Nephron progenitor cell (in vitro differentiated cells): ENCODE measurements around the gene CCDC152.

Source experiments
- DNase-seq: peaks from one replicate; pipeline ENCODE4 v3.0.0; 2021
- H3K27ac Mint-ChIP-seq: 2 replicates; pipeline ENCODE4 v1.8.0; 2021; ENCODE audit warnings: mild to moderate bottlenecking, moderate library complexity, mixed read lengths
- H3K27me3 Mint-ChIP-seq: 2 replicates; pipeline ENCODE4 v1.8.0; 2021; ENCODE audit warnings: mild to moderate bottlenecking, low read depth, mixed read lengths; ENCODE audit not compliant: poor library complexity
- H3K36me3 Mint-ChIP-seq: 2 replicates; pipeline ENCODE4 v1.8.0; 2021; ENCODE audit warnings: low read depth, mixed read lengths
- H3K4me1 Mint-ChIP-seq: 2 replicates; pipeline ENCODE4 v1.8.0; 2021; ENCODE audit warnings: mixed read lengths
- H3K4me3 Mint-ChIP-seq: 2 replicates; pipeline ENCODE4 v1.8.0; 2021; ENCODE audit warnings: mild to moderate bottlenecking, moderate library complexity, mixed read lengths
- H3K9me3 Mint-ChIP-seq: 2 replicates; pipeline ENCODE4 v1.8.0; 2021; ENCODE audit warnings: mild to moderate bottlenecking, moderate library complexity, mixed read lengths
- TF ChIP-seq, protein P1 (sequence below): fragments of 200-600 bp; sonication (generic); IDR thresholded peaks from 2 replicates; pipeline ENCODE4 v1.5.0; 2021; ENCODE audit warnings: antibody characterized with exemption

The CCDC152 gene

DNA sequence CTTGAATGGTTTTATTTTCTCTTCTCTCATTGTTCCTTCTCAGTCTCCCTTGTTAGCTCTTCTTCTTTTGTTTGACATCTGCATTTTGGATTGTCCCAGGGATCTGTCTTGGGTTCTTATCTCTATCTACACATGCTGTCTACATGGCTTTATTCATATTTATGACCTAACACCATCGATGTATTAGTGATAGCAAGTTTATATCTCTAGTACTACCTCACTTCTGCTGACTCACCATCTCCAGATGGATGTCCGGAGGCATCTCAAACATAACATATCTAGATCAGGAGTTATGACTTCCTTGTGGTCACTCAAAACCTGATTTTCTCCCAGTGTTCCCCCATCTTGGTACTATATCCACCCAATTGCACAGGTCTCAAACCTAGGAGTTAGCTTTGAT is 74.3 kb downstream of the CCDC152 start:
- H3K36me3 Mint-ChIP-seq: no peaks in the 10 kb centered on the region
- H3K27me3 Mint-ChIP-seq: peaks cover 7% of the 10 kb centered on the region
- TF ChIP-seq, protein P1, sequence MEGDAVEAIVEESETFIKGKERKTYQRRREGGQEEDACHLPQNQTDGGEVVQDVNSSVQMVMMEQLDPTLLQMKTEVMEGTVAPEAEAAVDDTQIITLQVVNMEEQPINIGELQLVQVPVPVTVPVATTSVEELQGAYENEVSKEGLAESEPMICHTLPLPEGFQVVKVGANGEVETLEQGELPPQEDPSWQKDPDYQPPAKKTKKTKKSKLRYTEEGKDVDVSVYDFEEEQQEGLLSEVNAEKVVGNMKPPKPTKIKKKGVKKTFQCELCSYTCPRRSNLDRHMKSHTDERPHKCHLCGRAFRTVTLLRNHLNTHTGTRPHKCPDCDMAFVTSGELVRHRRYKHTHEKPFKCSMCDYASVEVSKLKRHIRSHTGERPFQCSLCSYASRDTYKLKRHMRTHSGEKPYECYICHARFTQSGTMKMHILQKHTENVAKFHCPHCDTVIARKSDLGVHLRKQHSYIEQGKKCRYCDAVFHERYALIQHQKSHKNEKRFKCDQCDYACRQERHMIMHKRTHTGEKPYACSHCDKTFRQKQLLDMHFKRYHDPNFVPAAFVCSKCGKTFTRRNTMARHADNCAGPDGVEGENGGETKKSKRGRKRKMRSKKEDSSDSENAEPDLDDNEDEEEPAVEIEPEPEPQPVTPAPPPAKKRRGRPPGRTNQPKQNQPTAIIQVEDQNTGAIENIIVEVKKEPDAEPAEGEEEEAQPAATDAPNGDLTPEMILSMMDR: no peak
- H3K9me3 Mint-ChIP-seq: peaks cover 8% of the 10 kb centered on the region
- H3K4me1 Mint-ChIP-seq: no peaks in the 10 kb centered on the region
- no peak overlapping the region for H3K27ac Mint-ChIP-seq
- no peak overlapping the region for H3K4me3 Mint-ChIP-seq
- no peak for DNase-seq

DNA sequence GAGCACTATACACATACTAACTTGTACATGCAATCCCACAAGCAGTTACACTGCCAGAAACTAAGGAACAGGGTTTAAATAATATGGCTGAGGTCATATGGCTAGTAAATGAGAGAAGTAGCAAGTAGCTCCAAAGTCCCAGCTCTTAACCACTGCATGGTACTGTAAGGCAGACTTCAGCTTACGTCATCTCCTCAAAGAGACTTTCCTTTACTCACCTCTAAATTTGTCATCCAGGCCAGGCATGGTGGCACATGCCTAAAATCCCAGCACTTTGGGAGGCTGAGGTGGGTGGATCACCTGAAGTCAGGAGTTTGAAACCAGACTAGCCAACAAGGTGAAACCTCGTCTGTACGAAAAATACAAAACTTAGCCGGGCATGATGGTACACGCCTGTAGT is 75.4 kb downstream of the CCDC152 start:
- Mint-ChIP-seq H3K4me1 (no peaks in the 10 kb centered on the region), H3K4me3 (no peak overlapping the region), H3K27ac (no peak overlapping the region), H3K36me3 (no peaks in the 10 kb centered on the region), H3K27me3 (peaks cover 7% of the 10 kb centered on the region), H3K9me3 (peaks cover 8% of the 10 kb centered on the region)
- TF ChIP-seq, protein P1: no peak
- DNase-seq: no peak

DNA sequence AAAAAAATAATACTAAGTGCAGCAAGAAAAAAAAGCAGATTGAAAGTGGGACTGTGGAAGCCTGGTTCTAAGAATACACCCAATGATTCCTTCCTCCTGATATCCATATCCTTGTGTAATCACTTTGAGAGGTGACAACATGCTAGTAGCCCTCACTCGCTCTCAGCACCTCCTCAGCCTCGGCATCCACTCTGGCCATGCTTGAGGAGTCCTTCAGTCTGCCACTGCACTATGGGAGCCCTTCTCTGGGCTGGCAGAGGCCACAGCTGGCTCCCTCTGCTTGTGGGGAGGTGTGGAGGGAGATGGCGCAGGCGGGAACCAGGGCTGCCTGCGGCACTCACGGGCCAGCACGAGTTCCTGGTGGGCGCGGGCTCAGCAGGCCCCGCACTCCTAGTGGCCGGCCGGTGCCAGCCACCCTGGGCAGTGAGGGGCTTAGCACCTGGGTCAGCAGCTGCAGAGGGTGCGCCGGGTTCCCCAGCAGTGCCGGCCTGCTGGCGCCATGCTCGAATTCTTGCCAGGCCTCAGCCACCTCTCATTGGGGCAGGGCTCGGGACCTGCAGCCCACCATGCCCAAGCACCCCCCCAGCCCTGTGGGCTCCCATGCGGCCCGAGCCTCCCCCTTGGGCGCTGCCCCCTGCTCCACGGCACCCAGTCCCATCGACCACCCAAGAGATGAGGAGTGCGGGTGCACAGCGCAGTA is 79.6 kb downstream of the CCDC152 start:
- H3K9me3 Mint-ChIP-seq: peaks cover 8% of the 10 kb centered on the region
- no peaks in the 10 kb centered on the region for H3K4me1 Mint-ChIP-seq
- TF ChIP-seq, protein P1: no peak
- peaks cover 6% of the 10 kb centered on the region for H3K27me3 Mint-ChIP-seq
- H3K4me3 Mint-ChIP-seq: no peak overlapping the region
- no peak for DNase-seq
- no peak overlapping the region for H3K27ac Mint-ChIP-seq
- H3K36me3 Mint-ChIP-seq: no peaks in the 10 kb centered on the region

DNA sequence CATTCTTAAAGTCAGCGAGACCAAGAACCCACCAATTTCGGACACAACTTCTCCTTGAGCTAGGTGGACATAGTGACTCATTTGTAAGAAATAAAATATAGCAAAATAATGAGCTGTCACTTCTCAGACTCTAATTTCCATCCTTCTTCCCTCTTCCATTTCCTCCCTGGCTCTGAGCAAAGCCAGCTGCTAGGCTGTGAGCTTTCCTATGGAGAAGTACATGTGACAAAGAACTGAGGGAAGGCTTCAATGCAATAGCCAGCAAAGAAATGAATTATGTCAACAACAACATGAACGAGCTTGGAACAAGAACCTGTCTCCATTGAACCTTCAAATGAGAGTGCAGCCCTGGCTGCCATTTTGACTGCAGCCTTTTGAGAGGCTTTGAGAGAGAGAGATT is 81.0 kb downstream of the CCDC152 start:
- no peak for DNase-seq
- TF ChIP-seq, protein P1: no peak
- no peaks in the 10 kb centered on the region for H3K4me1 Mint-ChIP-seq
- H3K9me3 Mint-ChIP-seq: peaks cover 8% of the 10 kb centered on the region
- no peak overlapping the region for H3K4me3 Mint-ChIP-seq
- peaks cover 4% of the 10 kb centered on the region for H3K27me3 Mint-ChIP-seq
- H3K27ac Mint-ChIP-seq: no peak overlapping the region
- H3K36me3 Mint-ChIP-seq: no peaks in the 10 kb centered on the region

DNA sequence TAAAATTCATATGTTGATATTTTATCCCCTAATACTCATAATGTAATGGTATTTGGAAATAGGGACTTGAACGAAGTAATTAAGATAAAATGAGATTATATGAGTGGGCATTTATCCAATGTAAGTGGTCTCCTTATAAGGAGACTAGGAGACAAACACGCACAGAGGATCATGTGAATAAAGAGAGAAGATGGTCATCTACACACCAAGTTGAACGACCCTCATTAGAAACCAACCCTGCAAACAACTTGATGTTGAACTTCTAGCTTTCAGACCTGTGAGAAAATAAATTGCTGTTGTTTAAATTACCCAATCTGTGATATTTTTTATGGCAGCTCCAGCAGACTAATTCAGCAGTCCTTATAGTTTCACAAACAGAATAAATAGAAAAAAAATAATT is 82.6 kb downstream of the CCDC152 start:
- no peak for DNase-seq
- peaks cover 4% of the 10 kb centered on the region for H3K27me3 Mint-ChIP-seq
- TF ChIP-seq, protein P1: no peak
- H3K27ac Mint-ChIP-seq: no peak overlapping the region
- no peaks in the 10 kb centered on the region for H3K36me3 Mint-ChIP-seq
- H3K9me3 Mint-ChIP-seq: peaks cover 8% of the 10 kb centered on the region
- no peak overlapping the region for H3K4me3 Mint-ChIP-seq
- H3K4me1 Mint-ChIP-seq: no peaks in the 10 kb centered on the region

DNA sequence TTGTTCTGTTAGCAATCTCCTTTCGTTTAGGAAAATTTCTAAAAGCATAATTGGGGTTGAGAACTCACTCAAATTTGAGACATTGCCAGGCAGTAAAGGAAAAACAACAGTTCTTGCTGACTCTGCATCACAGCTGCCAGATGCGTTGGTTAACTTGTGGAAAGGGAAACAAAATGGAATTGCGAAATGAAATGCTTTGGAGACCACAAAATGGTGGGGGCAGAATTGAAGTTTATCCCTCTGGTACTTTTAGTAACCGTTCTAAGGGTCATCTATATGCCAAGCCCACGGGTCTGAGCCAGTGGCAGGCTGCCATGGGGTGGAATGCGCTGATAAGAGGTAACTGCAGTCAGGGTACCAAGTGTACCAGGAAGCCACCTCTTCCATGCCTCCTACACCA is 83.7 kb downstream of the CCDC152 start:
- Mint-ChIP-seq H3K4me3 (no peak overlapping the region), H3K27ac (no peak overlapping the region), H3K27me3 (peaks cover 4% of the 10 kb centered on the region), H3K36me3 (no peaks in the 10 kb centered on the region), H3K9me3 (peaks cover 6% of the 10 kb centered on the region), H3K4me1 (no peaks in the 10 kb centered on the region)
- no peak for DNase-seq
- TF ChIP-seq, protein P1: no peak
